Upper lobe of left lung (tissue), 6 donors: ENCODE results near the gene ADCYAP1R1. TPM values are rescaled to one million over a fixed set of nuclear protein-coding genes. Genes with fewer than 3 reads are reported as not detected.

Experiments used
- ATAC-seq, 2 donors: fragments of 200-7000 bp; cut with Tn5 transposase; one replicate each; pipeline ENCODE4 v1.9.1; 2022; ENCODE audit warnings: mild to moderate bottlenecking in 2 of 2, moderate library complexity in 2 of 2; ENCODE audit not compliant: low FRiP score in 2 of 2
- DNase-seq, 2 donors: peaks; one replicate each; pipeline ENCODE4 v3.0.0-alpha.2; 2019 to 2020
- H3K27ac ChIP-seq, 4 donors: fragments of 200-600 bp; sonication (generic); one replicate each; pipeline ENCODE4 v1.5.1; 2016 to 2019
- H3K27me3 ChIP-seq, 4 donors: fragments of 200-600 bp; sonication (generic); one replicate each; pipeline ENCODE4 v1.5.1; 2017 to 2019
- H3K36me3 ChIP-seq, 4 donors: fragments of 200-600 bp; sonication (generic); one replicate each; pipeline ENCODE4 v1.5.1; 2016 to 2019
- H3K4me1 ChIP-seq, 4 donors: fragments of 200-600 bp; sonication (generic); one replicate each; pipeline ENCODE4 v1.5.1; 2018 to 2019
- H3K4me3 ChIP-seq, 4 donors: fragments of 200-600 bp; sonication (generic); one replicate each; pipeline ENCODE4 v1.5.1; 2017 to 2019; ENCODE audit warnings: mild to moderate bottlenecking in 2 of 4, moderate library complexity in 1 of 4
- H3K9me3 ChIP-seq, 4 donors: fragments of 200-600 bp; sonication (generic); one replicate each; pipeline ENCODE4 v1.5.1; 2018 to 2019
- EP300 ChIP-seq, 4 donors: sonication (generic); formaldehyde crosslinking; IDR thresholded peaks; one replicate each; pipeline ENCODE4 v1.5.1; 2017; ENCODE audit warnings: antibody characterized with exemption in 4 of 4, control low read depth in 2 of 4
- POLR2A ChIP-seq, 4 donors: fragments of 450-650 bp; IDR thresholded peaks; one replicate each; pipeline ENCODE4 v1.5.1; 2016 to 2017; ENCODE audit warnings: antibody characterized with exemption in 4 of 4, mild to moderate bottlenecking in 2 of 4
- POLR2AphosphoS5 ChIP-seq, 2 donors: sonication (generic); formaldehyde crosslinking; IDR thresholded peaks; one replicate each; pipeline ENCODE4 v1.5.1; 2017; ENCODE audit warnings: antibody characterized with exemption in 2 of 2
- WGBS, 2 donors: methylation state at CpG; one replicate each; pipeline ENCODE4 v1.1.5; 2017 to 2018; 5-methylcytosine and 5-hydroxymethylcytosine counted together
- total RNA-seq, 6 donors: library from RNA; depleted of rRNA in 4 of 6; stranded (reverse); fragments of >200 nt in 4 of 6; gene quantifications; one replicate each; pipeline versions ENCODE4 v1.1.0 to v1.2.1, GENCODE V29; 2016 to 2021
- TF ChIP-seq, protein P1 (sequence below), 6 experiments: fragments of 450-650 bp in 4 of 6; fragments of 200-600 bp in 2 of 6; sonication (generic) in 2 of 6; IDR thresholded peaks; one replicate each; pipeline ENCODE4 v1.5.1; 2016 to 2019; ENCODE audit warnings: antibody characterized with exemption in 6 of 6
- donor health status: DM: no; HTN: no; CAD: no; lungs with moderate emphysema.
- donor health status: DM: no; HTN: yes; CAD: no; lungs with severe emphysema.

The ADCYAP1R1 gene
- total RNA-seq, 6 donors from 2014 or later: under 0.01 to 1.3 (median 0.13) TPM

DNA sequence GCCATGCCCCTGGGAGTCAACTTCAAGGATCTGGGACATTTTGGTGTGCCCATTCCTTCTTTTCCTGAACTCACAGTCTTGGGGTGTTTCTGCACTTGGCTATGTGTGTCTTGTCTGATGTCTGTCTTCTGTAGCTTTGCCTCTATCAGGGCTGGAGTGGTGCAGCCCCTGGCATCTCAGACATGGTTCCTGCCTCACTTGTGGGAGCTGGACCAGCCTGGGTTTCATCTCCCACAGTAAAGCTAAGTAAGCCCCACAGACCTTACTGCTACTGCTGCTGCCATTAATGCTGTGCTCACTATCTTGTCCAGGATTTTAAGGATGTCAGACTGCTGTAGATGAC lies 59.0 kb downstream of the ADCYAP1R1 start:
- H3K4me3 ChIP-seq: no peak overlapping the region
- DNase-seq (no peak), ATAC-seq (no peak)
- H3K36me3 ChIP-seq: no peaks in the 10 kb centered on the region
- TF ChIP-seq POLR2A (IDR thresholded peaks at IDR 0.05): no peak
- TF ChIP-seq, protein P1, sequence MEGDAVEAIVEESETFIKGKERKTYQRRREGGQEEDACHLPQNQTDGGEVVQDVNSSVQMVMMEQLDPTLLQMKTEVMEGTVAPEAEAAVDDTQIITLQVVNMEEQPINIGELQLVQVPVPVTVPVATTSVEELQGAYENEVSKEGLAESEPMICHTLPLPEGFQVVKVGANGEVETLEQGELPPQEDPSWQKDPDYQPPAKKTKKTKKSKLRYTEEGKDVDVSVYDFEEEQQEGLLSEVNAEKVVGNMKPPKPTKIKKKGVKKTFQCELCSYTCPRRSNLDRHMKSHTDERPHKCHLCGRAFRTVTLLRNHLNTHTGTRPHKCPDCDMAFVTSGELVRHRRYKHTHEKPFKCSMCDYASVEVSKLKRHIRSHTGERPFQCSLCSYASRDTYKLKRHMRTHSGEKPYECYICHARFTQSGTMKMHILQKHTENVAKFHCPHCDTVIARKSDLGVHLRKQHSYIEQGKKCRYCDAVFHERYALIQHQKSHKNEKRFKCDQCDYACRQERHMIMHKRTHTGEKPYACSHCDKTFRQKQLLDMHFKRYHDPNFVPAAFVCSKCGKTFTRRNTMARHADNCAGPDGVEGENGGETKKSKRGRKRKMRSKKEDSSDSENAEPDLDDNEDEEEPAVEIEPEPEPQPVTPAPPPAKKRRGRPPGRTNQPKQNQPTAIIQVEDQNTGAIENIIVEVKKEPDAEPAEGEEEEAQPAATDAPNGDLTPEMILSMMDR (IDR thresholded peaks at IDR 0.05): no peak
- no peaks in the 10 kb centered on the region for H3K4me1 ChIP-seq
- no peaks in the 10 kb centered on the region for H3K9me3 ChIP-seq
- no peaks in the 10 kb centered on the region for H3K27me3 ChIP-seq
- H3K27ac ChIP-seq: no peak overlapping the region

DNA sequence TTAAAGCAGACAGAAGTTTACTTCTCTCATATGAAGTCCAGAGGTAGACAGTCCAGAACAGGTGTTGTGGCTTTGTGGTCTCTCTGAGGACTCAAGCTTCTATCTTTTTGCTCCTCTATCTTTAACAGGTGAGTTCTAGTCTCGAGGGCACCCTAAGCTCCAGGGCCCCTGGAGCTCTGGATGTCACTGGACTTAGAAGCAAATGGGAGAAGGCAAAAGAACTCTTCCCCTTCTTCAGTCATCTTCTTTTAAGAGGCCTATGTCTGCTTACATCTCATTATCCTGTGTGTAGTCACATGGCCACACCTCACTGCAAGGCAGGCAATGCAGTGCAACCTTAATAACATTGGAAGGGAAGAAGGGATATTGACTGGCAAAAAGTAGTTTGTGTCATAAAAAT lies 61.6 kb downstream of the ADCYAP1R1 start:
- Histone ChIP-seq H3K36me3 (no peaks in the 10 kb centered on the region), H3K27me3 (no peaks in the 10 kb centered on the region), H3K27ac (no peak overlapping the region), H3K4me1 (no peaks in the 10 kb centered on the region), H3K9me3 (no peaks in the 10 kb centered on the region), H3K4me3 (no peak overlapping the region)
- ATAC-seq (no peak), DNase-seq (no peak)
- WGBS, 2 donors: 36 to 40% methylated on average over 1 of the region's 1 CpG
- TF ChIP-seq, protein P1 (IDR thresholded peaks at IDR 0.05): no peak
- TF ChIP-seq POLR2AphosphoS5 (IDR thresholded peaks at IDR 0.05) (no peak), EP300 (IDR thresholded peaks at IDR 0.05) (no peak), POLR2A (IDR thresholded peaks at IDR 0.05) (no peak)

DNA sequence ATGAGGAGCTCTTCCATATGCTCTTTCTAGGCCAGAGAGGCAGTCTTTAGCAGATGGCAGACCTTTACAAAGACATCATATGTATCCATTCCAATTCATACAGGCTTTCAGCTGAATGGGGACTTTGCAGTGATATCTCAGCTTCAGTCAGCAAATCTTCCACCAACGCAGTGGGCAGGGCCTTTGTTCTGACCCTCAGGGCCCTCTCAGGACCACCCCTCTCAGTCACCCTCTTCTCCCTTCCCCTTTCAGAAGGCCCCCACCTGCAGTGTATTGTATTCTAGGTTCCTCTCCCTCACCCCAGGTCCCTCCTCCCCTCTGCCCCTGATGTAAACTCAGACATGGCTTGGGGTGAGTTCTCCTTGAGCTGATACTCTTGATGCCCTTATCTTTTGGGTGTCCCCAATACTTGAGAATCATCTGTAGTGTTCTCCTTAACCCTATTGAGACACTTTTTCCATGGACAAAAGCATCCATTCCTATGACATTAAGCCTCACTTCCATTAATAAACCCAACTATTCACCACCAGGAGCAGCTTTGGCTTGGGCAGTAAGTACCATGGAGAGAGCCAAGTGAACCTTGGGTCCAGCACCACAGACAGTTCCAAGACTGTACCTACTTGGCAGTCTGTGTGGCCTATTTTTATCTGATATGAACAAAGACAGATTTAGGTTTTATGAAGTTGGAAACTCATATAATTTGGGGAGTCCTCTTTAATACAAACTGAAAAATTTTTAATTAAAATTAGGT lies 62.7 kb downstream of the ADCYAP1R1 start:
- Histone ChIP-seq H3K27me3 (no peaks in the 10 kb centered on the region), H3K4me1 (no peaks in the 10 kb centered on the region), H3K9me3 (no peaks in the 10 kb centered on the region), H3K27ac (no peak overlapping the region), H3K36me3 (no peaks in the 10 kb centered on the region), H3K4me3 (no peak overlapping the region)
- WGBS, 2 donors: 94 to 100% methylated on average over 1 of the region's 1 CpG
- DNase-seq: peak in 1 of 2 donors; percentile 15
- TF ChIP-seq POLR2A (IDR thresholded peaks at IDR 0.05) (no peak), EP300 (IDR thresholded peaks at IDR 0.05) (no peak), POLR2AphosphoS5 (IDR thresholded peaks at IDR 0.05) (no peak)
- TF ChIP-seq, protein P1 (IDR thresholded peaks at IDR 0.05): no peak
- peak in 1 of 2 donors; percentile 38 for ATAC-seq

DNA sequence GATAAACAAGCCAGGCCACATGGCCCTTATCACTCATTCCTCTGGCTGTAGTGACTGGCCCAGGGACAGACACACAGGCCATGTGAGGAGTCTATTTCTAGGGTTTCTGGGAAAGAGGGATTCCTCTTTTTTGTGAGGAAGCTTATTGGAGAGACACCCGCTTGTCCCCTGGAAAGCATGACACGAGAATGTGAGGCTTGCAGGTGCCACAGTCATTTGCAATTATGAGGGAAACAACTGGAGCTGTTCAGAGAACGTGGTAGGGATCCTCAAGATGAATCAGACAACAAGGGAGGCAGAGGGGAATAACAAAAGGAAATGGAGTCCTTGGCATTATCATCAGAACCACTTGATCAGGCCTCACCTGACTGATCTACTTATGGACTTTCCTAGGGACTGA lies 64.5 kb downstream of the ADCYAP1R1 start:
- Histone ChIP-seq H3K36me3 (no peaks in the 10 kb centered on the region), H3K27me3 (no peaks in the 10 kb centered on the region), H3K4me1 (no peaks in the 10 kb centered on the region), H3K4me3 (no peak overlapping the region), H3K27ac (no peak overlapping the region), H3K9me3 (no peaks in the 10 kb centered on the region)
- TF ChIP-seq, protein P1 (IDR thresholded peaks at IDR 0.05): no peak
- no peak for TF ChIP-seq POLR2A (IDR thresholded peaks at IDR 0.05)
- no peak for TF ChIP-seq POLR2AphosphoS5 (IDR thresholded peaks at IDR 0.05)
- TF ChIP-seq EP300 (IDR thresholded peaks at IDR 0.05): no peak
- DNase-seq (no peak), ATAC-seq (no peak)
- 62 to 70% methylated on average over 3 of the region's 3 CpGs for WGBS, 2 donors

DNA sequence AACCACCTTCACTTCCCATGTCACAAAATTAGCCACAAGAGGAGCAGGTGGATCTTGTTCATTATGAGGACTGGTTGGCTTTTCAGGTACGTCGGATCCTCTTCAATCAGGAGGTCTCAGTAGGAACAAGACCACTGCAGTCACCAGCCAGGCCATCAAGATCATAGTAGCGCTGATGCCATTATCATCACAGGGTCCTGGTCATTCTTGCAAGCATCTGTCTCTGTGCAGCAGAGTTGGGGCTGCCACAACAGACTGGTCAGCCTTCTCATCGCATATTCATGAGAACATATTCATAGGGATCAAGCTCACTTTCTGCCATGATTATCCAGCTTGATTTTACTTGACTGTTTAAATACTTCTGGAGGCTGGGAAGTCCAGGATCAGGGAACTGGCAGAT lies 67.1 kb downstream of the ADCYAP1R1 start:
- Histone ChIP-seq H3K4me1 (peaks cover 0 to 6% (median 0%) of the 10 kb centered on the region in 4 donors), H3K27ac (no peak overlapping the region), H3K9me3 (no peaks in the 10 kb centered on the region), H3K36me3 (no peaks in the 10 kb centered on the region), H3K27me3 (no peaks in the 10 kb centered on the region), H3K4me3 (no peak overlapping the region)
- ATAC-seq (no peak), DNase-seq (no peak)
- 91 to 94% methylated on average over 4 of the region's 4 CpGs for WGBS, 2 donors
- no peak for TF ChIP-seq EP300 (IDR thresholded peaks at IDR 0.05)
- no peak for TF ChIP-seq POLR2A (IDR thresholded peaks at IDR 0.05)
- TF ChIP-seq POLR2AphosphoS5 (IDR thresholded peaks at IDR 0.05): no peak
